ENCODE data around the gene SAXO1.

DNA sequence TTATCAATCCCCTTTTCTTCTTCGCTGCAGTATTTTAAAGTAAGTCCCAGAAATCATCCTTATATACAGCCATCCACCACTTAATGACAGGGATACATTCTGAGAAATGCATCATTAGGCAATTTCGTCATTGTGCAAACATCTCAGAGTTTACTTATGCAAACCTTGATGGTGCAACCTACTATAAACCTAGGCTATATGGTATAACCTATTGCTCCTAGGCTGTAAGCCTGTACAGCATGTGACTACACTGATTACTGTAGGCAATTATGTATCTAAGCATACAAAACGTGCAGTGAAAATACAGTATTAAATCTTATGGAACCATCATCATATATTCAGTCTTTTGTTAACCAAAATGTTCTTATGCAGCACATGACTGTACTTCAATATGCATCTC is 36.8 kb downstream of the SAXO1 start:
- TF ChIP-seq, protein P1, sequence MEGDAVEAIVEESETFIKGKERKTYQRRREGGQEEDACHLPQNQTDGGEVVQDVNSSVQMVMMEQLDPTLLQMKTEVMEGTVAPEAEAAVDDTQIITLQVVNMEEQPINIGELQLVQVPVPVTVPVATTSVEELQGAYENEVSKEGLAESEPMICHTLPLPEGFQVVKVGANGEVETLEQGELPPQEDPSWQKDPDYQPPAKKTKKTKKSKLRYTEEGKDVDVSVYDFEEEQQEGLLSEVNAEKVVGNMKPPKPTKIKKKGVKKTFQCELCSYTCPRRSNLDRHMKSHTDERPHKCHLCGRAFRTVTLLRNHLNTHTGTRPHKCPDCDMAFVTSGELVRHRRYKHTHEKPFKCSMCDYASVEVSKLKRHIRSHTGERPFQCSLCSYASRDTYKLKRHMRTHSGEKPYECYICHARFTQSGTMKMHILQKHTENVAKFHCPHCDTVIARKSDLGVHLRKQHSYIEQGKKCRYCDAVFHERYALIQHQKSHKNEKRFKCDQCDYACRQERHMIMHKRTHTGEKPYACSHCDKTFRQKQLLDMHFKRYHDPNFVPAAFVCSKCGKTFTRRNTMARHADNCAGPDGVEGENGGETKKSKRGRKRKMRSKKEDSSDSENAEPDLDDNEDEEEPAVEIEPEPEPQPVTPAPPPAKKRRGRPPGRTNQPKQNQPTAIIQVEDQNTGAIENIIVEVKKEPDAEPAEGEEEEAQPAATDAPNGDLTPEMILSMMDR (IDR thresholded peaks at IDR 0.05), result no peak
- TF ChIP-seq POLR2A (IDR thresholded peaks at IDR 0.05) (no peak), EP300 (IDR thresholded peaks at IDR 0.05) (no peak)

Data from sigmoid colon (tissue), 4 donors.